Renal cortical epithelial cell (primary cell): ENCODE results near the gene APC2. TPM values are rescaled to one million over a fixed set of nuclear protein-coding genes. Genes with fewer than 3 reads are reported as not detected.
A peak's percentile ranks its signal among the peaks of the same experiment; 100 is the strongest.
"Not testable (repeated sequence)": the region's sequence is repeated elsewhere in the genome, so short reads cannot be mapped to it uniquely, and the experiment has no call there.

Experiments
- DNase-seq: peaks from one replicate; pipeline ENCODE4 v3.0.0-alpha.2; 2011; ENCODE audit warnings: low read depth
- total RNA-seq: library from RNA; depleted of rRNA; stranded (reverse); fragments of >200 nt; gene quantifications from 2 replicates; pipeline ENCODE4 v1.2.3, GENCODE V29; 2014

The APC2 gene
- total RNA-seq, 1 donor from 2014 or later = 0.05 TPM

DNA sequence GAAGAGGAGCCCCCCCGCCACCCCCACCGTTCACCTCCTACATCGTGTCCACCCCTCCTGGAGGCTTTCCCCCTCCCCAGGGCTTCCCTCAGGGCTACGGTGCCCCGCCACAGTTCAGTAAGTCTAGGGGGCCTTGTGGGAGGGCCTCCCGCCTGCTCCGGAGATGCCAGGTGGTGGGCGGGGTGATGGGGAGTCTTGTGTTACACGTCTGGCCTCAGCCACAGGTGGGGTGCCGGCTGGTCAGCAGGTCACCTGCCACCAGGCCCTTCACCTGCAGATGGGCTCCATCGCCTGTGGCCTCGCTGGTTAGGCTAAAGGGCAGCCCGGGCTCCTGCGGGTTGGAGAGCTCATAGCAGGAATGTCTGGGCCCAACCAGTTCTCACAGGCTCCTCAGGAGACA is 19.7 kb upstream of the APC2 start:
- no peak for DNase-seq

DNA sequence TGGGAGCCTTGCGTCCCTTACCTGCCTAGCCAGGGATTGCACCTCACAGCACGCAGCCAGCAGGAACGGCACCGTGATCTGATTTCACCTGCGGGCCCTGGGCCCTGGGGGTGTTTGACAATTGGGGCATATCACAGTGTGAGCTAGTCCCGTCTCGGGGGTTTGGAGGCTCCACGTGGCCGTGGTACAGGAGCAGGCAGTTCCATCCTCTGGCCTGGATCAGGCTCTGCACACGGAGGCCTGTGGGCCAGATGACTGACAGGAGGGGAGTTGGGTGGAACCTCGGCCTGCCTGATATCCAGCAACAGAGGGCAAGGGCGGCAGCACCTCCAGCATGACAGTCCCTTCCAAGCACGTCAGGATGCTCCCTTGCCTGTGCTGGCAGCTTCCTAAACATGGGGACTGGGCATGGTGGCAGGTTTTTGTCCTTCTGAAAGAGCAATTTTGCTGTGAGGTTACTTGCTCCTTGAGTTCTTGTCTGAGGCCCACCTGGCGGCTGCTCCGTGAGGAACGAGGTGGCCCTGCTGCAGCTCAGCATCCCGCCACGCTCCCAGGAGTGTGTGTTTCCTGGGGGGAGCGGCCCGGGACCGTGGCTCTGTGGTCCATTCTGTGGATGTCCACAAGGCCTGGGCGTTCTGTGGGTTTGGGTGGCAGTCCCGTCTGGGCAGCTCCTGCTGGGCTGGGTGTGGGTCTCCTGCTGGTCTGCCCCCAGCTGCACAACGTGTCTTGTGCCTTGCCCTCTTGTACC is 18.0 kb upstream of the APC2 start:
- no peak for DNase-seq

DNA sequence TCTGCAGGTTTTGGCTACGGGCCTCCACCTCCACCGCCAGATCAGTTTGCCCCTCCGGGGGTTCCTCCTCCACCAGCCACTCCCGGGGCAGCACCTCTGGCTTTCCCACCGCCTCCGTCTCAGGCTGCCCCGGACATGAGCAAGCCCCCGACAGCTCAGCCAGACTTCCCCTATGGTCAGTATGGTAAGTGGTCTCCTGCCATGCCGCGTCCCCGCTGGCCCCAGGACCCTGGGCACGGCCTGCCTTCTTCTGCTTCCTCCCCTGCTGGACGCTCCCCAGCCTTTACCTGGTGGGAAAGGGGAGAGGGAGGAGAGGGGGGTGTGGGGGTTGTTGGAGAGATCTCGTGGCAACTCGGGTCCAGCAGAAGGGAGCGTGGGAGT is 17.4 kb upstream of the APC2 start:
- DNase-seq = no peak

DNA sequence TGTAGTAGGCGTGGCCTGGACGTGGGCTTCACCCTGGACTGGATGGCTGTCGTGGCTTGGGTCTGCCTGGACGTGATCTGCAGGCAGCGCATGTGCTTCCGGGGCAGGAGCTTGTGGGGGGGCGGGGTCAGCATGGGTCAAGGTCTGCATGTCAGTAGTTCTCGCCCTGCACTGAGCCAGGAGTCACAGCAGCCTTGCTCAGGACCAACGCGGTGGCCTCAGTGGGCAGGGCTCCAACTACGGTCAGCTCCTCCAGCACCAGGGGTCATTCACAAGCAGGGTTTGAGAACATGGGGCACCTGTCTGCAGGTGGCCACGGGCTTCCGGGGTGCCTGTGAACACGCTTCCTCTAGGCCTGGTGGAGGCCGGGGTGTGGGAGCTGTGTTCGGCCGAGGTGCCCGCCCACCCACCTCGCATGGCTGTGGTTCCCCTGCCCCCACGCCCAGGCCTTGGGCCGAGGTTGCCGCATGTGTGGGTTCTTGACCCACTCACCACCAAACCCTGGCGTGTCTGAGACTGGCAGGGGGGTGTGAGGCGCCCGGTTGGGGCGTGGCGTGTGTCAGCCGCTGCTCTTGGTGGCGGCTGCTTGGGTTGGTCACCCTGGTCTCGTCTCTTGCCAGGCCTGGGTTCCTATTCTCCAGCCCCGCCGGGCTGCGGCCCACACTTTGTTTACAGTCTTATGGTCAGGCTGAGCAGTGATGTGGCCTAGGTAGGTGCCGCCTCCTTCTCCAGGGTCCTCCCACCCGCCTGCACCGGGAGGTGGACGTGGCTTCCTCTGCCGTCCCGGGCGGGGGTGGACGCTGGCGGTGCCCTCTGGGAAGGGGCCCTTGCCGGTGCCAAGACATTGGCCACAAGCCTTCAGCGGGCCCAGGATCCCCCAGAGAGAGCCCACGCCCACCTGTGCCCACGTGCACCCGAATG is 16.5 kb upstream of the APC2 start:
- DNase-seq = no peak

DNA sequence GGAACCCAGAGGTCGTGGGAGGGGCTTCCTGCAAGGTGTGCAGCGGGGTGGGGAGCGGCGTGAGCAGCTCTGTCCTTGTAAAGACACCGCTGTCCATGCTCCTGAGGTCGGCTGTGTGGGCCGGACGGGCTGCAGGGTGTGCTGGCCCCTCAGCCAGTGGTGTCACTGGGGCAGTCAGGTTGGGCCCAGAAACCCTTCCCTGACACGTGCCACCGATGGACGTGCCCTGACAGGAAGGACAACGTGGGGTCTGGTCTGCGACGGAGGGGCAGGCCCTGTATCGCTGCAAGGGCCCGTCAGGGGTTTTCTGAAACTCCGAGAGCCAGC is 15.9 kb upstream of the APC2 start:
- no peak for DNase-seq

DNA sequence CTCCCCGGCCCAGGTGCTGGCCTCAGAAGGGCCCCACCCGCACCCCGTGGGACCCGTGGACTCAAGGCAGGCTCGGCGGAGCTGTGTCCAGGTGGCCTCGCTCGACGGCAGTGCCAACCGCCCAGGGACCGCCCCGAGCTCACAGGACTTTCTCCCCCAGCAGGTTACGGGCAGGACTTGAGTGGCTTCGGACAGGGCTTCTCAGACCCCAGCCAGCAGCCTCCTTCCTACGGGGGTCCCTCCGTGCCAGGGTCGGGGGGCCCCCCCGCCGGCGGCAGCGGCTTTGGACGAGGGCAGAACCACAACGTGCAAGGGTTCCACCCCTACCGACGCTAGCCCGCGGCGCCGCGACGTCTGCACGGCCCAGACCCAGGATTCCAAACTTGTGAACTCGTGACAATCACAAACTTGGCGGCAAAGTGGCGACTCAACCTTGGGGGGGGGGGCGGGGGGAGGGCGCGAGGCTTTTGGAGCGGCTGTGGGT is 15.3 kb upstream of the APC2 start:
- DNase-seq = no peak

DNA sequence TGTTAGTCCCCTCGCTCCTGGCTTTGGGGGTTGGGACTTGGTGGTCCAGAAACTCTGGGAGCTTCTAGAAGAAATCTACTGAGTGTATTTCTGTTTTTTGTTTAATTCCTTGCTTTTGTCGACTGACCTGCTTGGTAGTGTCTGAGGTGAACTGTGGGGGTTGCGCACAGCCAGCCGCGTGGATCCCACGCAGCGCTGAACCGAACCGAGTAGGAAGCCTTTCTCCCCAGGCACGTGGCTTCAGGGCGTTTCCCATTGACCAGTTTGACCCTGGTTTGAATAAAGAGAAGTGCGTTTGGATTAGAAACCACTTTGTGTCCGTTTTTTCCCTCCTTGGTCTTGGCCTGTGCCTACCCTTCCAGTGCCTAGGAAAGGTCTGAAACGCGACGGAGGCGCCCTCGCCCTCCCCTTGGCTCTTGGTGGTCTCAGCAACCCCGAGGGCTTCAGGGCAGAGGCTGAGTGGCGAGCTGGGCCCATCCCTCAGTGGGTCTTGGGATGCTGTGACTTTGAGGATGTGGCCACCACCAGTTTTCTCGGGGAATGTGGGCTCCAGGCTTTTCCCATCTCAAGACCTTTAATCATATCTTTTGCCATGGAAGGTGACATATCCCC is 14.4 kb upstream of the APC2 start:
- no peak for DNase-seq

DNA sequence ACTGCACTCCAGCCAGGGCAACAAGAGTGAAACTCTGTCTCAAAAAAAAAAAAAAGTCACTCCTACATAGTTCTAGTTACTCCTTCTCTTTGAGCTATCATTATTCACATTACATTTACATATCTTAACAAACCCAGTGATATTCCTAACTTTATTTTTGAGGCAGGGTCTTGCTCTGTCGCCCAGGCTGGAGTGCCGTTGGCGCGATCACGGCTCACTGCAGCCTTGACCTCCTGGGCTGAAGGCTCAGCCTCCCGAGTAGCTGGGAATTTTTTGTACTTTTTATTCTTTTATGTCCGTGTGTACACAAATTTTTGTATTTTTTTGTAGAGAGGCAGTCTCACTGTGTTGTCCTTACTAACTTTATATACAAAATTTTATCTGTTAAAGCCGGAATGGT is 12.3 kb upstream of the APC2 start:
- no peak for DNase-seq

DNA sequence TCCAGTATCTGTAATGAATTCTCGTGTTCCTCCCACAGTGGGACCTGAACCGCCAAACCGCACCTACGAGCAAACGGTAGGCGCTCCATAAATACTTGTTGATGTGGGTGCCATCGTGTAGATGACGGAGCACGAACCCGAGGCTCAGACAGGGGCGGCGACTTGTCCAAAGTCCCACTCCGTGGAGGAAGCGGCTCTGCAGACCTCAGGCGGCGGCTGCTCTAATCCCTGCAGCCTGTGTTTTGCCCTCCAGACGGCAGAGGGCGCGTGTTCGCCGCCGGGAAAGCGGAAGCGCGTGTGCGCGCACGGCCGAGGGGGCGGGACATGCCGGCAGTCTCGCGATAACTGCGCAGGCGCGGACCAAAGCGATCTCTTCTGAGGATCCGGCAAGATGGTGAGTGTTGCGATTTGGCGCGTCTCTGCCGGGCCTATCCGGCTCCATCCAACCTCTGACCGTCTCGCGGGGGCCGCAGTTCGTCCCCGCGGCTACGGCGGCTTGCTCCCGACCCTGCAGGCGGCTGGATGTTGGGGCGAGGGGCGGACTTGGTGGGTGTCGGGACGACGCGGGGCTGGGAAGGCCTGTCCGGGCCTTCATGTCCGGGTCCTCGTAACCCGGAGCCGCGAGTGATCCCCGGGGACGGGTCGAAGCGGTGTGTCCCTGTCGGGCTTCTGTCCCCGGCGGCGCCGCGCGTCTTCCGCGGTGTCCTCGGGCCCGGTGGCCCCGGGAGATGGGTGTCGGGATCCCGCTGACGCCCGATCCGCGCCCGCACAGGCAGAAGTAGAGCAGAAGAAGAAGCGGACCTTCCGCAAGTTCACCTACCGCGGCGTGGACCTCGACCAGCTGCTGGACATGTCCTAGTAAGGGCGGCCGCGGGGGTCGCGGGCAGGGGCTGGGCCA is 11.6 kb upstream of the APC2 start, which contains the start of gene RPS15:
Gene RPS15 (plus strand): TSS at position 362 of the 898 bp plus-strand sequence. CDS start 30 bp downstream, at position 392.
- DNase-seq = peak; percentile 85

DNA sequence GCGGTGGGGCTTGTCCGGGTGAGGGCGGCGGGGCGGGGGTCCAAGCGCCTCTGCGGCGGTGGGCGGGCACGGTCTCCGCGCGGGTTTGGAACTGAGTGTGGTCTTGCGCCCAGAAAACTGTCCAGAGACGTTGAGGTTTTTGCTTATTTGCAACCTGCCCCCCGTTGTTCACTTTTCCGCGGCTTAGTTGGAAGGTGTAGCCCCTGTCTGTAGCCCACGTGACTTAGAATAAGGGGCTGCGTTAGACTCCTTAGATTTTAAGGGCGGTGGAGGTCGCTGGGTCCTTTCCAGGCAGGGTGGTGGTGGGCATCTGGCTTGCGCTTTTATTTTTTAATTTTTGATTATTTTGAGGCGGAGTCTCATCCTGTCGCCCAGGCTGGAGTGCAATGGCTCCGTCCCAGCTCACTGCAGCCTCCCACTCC is 11.0 kb upstream of the APC2 start:
- DNase-seq = no peak

DNA sequence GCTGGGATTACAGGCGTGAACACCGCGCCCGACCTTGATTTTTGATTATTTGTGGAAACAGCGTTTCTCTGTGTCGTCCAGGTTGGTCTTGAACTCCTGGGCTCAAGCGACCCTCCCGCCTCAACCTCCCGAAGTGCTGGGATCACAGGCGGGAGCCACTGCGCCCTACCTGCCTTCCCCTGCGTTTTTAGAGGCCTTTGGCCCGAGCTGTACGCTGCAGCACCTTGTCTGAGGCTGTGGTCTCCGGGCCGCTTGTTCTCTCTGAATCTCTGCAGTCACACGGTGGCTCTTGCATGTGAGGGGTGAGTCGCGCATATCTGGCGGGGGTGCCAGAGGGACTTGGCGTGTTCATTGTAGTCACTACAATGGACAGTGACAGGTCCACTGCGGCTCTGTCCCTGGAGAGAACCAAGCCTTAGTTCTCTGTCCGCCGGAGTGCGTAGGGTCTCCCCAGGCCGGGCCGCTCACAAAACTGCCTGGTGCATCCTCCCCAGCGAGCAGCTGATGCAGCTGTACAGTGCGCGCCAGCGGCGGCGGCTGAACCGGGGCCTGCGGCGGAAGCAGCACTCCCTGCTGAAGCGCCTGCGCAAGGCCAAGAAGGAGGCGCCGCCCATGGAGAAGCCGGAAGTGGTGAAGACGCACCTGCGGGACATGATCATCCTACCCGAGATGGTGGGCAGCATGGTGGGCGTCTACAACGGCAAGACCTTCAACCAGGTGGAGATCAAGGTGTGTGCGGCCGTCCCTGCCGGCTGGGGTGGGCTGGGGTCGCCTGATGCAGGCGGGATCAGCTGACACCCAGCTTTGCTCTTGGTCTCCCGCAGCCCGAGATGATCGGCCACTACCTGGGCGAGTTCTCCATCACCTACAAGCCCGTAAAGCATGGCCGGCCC is 10.2 kb upstream of the APC2 start:
- not testable (repeated sequence) for DNase-seq

DNA sequence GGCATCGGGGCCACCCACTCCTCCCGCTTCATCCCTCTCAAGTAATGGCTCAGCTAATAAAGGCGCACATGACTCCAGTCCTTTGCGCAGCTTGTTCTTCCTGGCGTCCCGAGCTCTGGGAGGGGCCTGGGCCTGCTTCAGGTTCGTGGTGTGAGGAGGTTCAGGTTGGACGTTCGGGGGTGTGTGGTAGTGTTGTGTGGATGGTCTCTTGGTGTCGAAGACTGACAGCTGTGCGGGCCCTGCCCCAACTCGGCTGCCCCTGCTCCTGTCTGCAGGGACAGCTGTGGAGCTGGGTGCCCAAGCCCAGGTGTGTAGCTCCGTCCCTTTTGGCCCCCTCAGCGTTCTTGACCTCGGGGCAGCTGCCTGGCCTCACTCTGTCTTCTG is 9.5 kb upstream of the APC2 start:
- DNase-seq = no peak

DNA sequence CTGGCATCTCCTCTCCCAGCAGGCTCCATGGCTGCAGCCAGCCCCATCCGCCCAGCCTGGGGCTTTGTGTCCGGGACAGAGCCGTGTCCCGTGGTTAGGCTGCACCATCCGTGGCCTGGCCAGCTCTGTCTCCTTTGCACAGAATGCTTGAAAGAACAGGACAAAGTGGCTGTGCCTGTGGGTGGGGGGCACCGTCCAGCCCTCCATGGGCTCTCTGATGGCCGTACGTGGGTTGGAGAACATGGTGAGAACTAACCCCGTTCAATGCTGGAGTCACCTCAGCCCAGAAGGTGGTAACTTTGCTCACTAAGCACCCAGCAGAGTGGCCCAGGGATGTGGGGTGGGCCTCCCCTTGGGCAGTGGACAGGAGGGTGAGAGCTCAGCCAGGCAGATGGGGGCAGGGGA is 8.9 kb upstream of the APC2 start:
- no peak for DNase-seq

DNA sequence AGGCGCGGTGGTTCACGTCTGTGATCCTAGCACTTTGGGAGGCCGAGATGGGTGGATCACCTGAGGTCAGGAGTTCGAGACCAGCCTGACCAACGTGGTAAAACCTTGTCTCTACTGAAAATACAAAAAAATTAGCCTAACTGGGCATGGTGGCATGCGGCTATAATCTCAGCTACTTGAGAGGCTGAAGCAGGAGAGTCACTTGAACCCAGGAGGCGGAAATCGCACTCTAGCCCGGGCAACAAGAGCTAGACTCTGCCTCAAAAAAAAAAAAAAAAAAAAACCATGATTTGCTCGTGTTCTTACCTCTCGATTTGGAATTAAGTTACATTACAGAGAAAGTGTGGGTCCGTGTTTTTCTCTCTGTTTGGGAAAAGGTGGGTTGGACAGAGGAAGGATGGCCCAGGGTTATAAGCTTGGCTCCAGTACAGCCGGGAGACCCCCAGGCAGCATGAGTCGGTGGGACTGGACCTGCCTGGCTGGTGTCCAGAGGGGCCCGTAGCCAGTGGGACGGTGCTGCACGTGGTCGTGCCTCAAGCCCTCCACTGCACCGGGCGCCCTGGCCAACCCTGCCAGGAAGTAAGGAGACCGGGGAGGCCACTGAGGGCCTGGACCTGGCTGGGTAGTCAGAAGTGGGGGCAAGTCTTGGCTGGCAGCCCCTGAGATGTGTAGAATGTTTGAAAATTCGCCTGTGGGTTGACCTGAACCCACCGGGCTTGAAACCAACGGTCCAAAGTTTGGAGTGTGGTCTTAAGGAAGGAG is 8.1 kb upstream of the APC2 start:
- DNase-seq = no peak

DNA sequence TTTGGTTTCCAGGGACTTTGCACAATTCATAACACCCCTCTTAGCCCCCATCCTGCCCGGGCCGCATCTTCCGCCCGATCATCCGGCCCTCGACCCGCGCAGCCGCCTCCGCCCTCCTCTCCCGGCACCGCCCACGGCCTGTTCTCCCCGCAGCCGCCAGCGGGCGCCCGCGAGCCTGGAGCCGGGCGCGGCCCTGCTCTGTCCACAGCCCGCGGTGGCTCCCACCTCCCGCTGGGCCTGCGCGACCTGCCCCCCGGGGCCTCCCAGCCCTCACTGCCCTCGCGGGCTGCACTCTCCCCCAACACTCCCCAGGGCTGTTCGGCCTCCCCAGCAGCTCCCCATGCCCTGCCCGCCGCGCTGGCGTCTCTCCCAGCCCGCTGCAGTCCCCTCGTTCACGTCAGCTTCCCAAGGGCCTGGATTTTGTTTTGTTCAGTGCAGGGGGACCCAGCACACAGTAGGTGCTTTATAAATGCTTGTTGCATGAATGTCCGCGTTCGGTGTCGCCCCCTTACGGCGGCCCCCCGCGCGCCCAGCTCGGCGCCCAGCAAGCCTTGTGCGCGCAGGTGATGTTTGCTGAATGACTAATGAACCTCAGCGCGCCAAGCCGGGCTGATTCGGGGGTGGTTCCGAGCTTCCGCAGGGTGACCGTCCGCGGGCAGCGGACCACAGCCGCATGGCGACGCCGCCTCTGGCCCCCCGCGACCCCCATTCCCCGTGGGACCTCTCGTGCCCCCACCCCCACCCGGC is 4.6 kb upstream of the APC2 start:
- no peak for DNase-seq

DNA sequence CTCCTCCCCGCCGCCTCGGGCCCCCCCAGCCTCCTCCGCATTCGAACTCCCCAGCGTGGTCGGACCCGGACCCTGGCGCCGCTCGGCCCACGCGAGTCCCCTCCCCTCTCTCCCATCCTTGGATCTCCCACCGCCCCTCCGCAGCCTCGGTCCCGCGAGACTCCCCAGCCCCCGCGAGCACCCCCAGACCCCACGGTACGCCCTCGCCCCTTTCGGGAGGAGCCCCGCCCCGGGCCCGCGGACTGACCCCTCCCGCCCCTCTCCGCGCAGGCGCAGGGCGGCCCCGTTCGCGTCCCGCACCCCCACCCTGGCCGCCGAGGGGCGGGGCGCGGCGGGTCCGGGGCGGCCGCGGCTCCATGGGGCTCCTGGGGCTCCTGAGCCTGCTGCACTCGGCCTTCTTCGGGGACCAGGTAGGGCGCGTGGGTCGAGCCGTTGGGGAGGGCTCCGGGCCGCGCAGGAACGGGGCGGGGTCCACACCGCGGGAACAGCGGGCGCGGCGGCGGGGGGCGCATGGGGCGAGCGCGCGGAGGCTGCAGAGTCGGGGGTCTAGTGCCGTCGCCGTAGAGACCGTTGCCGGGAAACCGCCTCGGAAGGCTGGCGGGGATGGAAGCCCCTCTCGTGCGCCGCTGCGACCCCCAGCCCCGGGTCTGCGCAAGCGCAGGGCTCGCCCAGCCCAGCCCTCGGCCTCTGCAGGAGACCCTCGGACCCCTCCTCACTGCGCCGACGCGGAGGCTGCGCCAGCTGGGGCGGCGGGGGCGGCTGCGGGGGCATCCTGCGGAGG is 3.8 kb upstream of the APC2 start:
- no peak for DNase-seq

DNA sequence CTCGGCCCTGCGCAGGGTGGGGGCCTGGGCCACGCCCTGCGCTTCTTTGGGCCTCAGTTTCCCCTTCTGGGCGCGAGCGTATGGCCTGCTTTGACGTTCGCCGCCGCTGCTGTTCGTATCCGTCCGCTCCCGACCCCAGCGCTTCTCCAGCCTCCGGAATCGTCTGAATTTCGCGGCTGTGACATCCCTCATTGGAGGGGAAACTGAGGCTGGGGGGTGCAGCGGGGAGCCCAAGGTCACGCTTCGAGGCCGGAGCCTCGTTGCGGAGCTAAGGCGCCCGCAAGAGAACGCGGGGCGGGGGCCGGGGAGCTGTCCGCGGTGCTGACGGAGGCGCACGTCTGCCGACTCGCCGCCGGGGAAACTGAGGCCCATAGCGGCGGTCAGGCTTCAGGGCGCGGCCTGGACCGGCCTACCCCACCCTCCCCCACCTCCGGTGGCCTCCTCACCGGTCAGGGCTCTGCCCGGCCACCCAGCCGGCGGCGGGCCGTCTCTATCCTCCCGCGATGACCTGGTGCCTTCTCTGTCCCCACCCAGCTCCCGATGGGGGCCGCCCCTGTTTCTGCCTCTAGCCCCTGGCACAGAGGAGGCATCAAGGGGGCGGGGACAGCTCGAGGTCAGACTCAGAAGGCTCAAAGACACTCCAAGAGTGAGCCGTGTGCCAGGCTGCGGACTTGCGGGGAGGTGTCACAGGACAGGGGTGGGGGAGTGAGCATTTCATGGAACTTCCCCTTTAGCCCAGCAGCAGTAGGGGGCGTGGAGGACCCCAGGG is 3.0 kb upstream of the APC2 start:
- no peak for DNase-seq
